ENCODE measurements around the gene C3orf18. TPM values are rescaled to one million over a fixed set of nuclear protein-coding genes. Genes with fewer than 3 reads are reported as not detected.
A peak's percentile ranks its signal among the peaks of the same experiment; 100 is the strongest.

The C3orf18 gene
- total RNA-seq, 1 donor from 2014 or later: 12.5 TPM

DNA sequence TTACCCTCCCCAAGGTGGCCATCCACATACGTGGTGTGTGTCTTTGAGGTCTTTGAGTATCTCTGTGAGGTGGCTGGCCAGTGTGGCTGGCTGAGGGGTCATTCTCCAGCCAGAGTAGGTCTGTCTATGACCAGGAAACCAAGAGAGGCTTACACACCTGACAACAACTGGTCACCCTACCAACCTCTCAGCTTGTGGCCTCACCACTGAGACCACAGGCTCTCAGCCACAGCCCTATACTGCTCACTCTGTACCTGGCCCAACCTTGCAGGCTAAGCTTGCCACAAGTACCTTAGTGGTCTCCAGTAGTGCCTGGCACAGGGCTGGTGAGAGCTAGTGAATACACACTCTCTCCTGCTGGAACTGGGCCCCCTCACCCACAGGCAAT, 6.9 kb upstream of the C3orf18 start:
- TF ChIP-seq, protein P1, sequence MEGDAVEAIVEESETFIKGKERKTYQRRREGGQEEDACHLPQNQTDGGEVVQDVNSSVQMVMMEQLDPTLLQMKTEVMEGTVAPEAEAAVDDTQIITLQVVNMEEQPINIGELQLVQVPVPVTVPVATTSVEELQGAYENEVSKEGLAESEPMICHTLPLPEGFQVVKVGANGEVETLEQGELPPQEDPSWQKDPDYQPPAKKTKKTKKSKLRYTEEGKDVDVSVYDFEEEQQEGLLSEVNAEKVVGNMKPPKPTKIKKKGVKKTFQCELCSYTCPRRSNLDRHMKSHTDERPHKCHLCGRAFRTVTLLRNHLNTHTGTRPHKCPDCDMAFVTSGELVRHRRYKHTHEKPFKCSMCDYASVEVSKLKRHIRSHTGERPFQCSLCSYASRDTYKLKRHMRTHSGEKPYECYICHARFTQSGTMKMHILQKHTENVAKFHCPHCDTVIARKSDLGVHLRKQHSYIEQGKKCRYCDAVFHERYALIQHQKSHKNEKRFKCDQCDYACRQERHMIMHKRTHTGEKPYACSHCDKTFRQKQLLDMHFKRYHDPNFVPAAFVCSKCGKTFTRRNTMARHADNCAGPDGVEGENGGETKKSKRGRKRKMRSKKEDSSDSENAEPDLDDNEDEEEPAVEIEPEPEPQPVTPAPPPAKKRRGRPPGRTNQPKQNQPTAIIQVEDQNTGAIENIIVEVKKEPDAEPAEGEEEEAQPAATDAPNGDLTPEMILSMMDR (IDR thresholded peaks at IDR 0.05; ENCODE audit: unreplicated experiment): no peak
- Mint-ChIP-seq H3K9me3 (ENCODE audit: low read depth) (no peaks in the 10 kb centered on the region), H3K27ac (peak overlapping the region; percentile 73), H3K4me3 (ENCODE audit: low read depth) (no peak overlapping the region), H3K27me3 (no peaks in the 10 kb centered on the region), H3K4me1 (ENCODE audit: low read depth) (peaks cover 2% of the 10 kb centered on the region), H3K36me3 (ENCODE audit: insufficient read depth) (no peaks in the 10 kb centered on the region)
- no peak for DNase-seq (ENCODE audit: low spot score, unreplicated experiment)

DNA sequence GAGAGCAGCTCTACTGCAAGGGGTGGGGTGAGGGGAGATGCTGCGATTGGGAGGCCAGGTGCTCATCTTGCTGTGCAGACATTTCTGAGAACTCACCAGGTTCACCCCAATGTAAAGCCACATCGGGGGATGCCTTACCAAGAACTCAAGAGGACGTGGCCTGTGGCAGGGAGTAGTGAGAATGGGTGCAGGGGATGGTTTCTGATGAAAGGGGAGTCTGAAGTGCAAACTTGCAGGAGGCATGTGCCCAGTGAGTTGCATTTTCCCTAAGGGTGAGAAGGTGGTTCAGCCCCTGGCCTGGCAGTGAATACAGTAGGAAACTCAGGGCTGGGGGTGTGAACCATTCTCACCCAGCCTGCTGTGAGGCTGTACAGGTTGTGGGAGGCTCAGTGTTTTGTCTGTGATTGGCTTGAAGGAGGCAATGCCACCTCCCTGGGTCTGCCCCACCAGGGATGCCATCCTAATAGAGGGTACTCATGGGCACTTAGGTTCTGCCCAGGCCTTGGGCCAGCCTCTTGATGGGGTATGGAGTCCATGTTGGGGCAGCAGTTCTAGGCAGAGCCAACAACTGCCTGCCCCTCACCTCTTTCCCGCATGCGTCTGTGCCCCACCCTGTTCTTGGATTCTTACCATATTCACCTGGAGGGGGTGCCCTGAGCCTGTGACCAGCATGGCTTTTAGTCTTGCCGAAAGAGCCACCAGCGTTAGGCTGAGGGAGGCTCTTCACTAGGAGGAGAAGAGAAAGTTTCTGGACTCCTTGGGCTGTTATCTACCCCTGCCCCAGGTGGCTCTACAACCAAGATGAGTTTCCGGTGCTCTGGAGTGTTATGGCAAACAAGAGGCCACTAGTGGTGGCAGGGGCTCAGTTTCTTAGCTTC, 6.3 kb upstream of the C3orf18 start:
- TF ChIP-seq, protein P1 (IDR thresholded peaks at IDR 0.05; ENCODE audit: unreplicated experiment): no peak
- Mint-ChIP-seq H3K36me3 (ENCODE audit: insufficient read depth) (no peaks in the 10 kb centered on the region), H3K9me3 (ENCODE audit: low read depth) (no peaks in the 10 kb centered on the region), H3K27ac (no peak overlapping the region), H3K4me3 (ENCODE audit: low read depth) (no peak overlapping the region), H3K4me1 (ENCODE audit: low read depth) (peaks cover 2% of the 10 kb centered on the region), H3K27me3 (no peaks in the 10 kb centered on the region)
- no peak for DNase-seq (ENCODE audit: low spot score, unreplicated experiment)

DNA sequence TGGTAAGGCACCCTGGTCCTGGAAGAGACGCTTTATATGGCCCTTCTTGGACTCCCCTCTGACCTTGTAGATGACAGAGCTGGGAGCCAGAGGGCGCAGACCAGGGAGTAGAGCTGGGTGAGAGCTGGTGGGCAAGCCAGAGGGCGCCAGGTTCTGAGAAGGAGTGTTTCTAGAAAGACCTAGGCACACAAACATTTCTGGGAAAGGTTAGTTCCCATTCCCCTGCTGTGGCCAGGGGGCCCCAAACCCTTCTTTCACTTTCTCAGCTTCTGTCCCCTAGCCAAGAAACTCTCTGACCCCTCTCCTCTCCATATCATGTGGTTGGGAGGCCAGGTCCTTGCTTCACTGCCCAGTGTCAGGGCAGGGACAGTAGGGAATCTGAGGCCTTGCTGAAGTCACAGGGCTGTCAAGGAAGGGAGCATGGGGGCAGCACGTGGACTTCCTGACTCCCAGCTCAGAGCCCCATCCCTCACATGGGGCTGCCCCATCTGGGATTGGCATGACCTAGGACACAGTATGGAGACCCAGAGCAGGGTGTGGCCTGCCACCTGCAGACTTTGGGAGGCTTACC, 5.3 kb upstream of the C3orf18 start:
- DNase-seq (ENCODE audit: low spot score, unreplicated experiment): no peak
- no peaks in the 10 kb centered on the region for H3K27me3 Mint-ChIP-seq
- no peaks in the 10 kb centered on the region for H3K36me3 Mint-ChIP-seq (ENCODE audit: insufficient read depth)
- peaks cover 2% of the 10 kb centered on the region for H3K4me1 Mint-ChIP-seq (ENCODE audit: low read depth)
- H3K27ac Mint-ChIP-seq: no peak overlapping the region
- H3K4me3 Mint-ChIP-seq (ENCODE audit: low read depth): no peak overlapping the region
- TF ChIP-seq, protein P1 (IDR thresholded peaks at IDR 0.05; ENCODE audit: unreplicated experiment): no peak
- no peaks in the 10 kb centered on the region for H3K9me3 Mint-ChIP-seq (ENCODE audit: low read depth)

DNA sequence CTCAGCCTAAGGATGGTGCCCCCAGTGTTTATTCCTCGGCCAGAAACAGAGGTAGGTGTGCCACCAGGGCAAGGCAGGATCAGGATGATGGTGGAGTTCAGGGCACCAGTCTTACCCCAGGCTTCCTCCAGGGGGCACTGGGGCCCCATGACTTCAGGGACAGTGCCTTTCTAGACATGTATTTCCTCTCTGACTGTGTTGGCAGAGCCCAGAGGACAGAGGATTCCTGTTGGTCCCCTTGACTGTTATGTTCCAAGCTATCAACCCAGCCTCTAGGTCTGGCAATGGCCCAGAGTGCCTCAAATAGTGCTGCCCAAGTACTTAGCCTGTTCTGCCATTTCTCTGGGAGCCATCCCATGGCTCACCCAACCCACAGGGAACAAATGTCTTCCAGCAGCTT, 4.6 kb upstream of the C3orf18 start:
- peak; percentile 59 for DNase-seq (ENCODE audit: low spot score, unreplicated experiment)
- no peaks in the 10 kb centered on the region for H3K27me3 Mint-ChIP-seq
- no peaks in the 10 kb centered on the region for H3K9me3 Mint-ChIP-seq (ENCODE audit: low read depth)
- H3K27ac Mint-ChIP-seq: peak overlapping the region; percentile 20
- TF ChIP-seq, protein P1 (IDR thresholded peaks at IDR 0.05; ENCODE audit: unreplicated experiment): peak; percentile 85
- no peaks in the 10 kb centered on the region for H3K36me3 Mint-ChIP-seq (ENCODE audit: insufficient read depth)
- H3K4me1 Mint-ChIP-seq (ENCODE audit: low read depth): peaks cover 4% of the 10 kb centered on the region
- peak overlapping the region; percentile 52 for H3K4me3 Mint-ChIP-seq (ENCODE audit: low read depth)

DNA sequence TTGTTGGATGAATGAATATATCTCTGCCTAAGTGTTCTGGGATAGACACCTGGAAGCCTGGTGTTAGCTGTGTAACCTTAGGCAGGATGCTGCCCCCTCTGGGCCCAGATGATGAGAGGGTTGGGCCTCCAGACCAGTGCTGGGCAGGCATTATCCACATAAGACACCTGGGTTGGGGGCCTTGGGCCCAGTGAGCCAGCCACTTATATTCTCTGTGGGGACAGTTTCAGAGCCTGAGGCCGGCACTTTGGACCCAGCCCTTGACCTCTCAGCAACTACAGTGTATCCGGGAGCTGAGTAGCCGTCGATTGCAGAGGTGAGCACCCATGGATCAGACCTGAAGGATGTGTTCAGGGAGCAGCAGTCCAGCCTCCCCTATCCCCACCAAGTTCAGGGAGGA, 3.9 kb upstream of the C3orf18 start:
- H3K4me3 Mint-ChIP-seq (ENCODE audit: low read depth): no peak overlapping the region

More for the DNA sequence above, 3.9 kb upstream of the C3orf18 start:
- Mint-ChIP-seq H3K36me3 (ENCODE audit: insufficient read depth) (no peaks in the 10 kb centered on the region), H3K27ac (no peak overlapping the region), H3K27me3 (peaks cover 3% of the 10 kb centered on the region), H3K9me3 (ENCODE audit: low read depth) (no peaks in the 10 kb centered on the region), H3K4me1 (ENCODE audit: low read depth) (peaks cover 7% of the 10 kb centered on the region)
- TF ChIP-seq, protein P1 (IDR thresholded peaks at IDR 0.05; ENCODE audit: unreplicated experiment): no peak
- DNase-seq (ENCODE audit: low spot score, unreplicated experiment): no peak
